Liver (tissue), 3 donors: ENCODE data around the gene AQP5.

ENCODE experiments used
- CTCF ChIP-seq: fragments of 150-350 bp; IDR thresholded peaks from 2 replicates; pipeline ENCODE4 v1.5.1; 2017; ENCODE audit warnings: improper control_type of control experiment, low read depth, low read length; ENCODE audit not compliant: missing input control
- EGR1 ChIP-seq, 2 donors: IDR thresholded peaks; 2 replicates each; pipeline ENCODE4 v1.6.1; 2016 to 2018; ENCODE audit warnings: antibody characterized with exemption in 2 of 2, low read depth in 2 of 2
- FOXA1 ChIP-seq: IDR thresholded peaks from 2 replicates; pipeline ENCODE4 v1.6.1; 2016; ENCODE audit warnings: antibody characterized with exemption
- MAX ChIP-seq: IDR thresholded peaks from 2 replicates; pipeline ENCODE4 v1.6.1; 2016; ENCODE audit warnings: antibody characterized with exemption
- REST ChIP-seq: IDR thresholded peaks from 2 replicates; pipeline ENCODE4 v1.6.1; 2016; ENCODE audit warnings: antibody characterized with exemption, mild to moderate bottlenecking
- TF ChIP-seq, protein P1 (sequence below): IDR thresholded peaks from 2 replicates; pipeline ENCODE4 v1.6.1; 2016; ENCODE audit warnings: antibody characterized with exemption
- TF ChIP-seq, protein P2 (sequence below): IDR thresholded peaks from 2 replicates; pipeline ENCODE4 v1.6.1; 2016; ENCODE audit warnings: antibody characterized with exemption
- donor health status: healthy.
- donor health status: healthy.

GRCh38 chr12:49950273-49951251 lies 11.1 kb upstream of the AQP5 start, which contains the start of gene AQP2:
- no peak for TF ChIP-seq MAX
- no peak for TF ChIP-seq CTCF
- TF ChIP-seq EGR1 (IDR thresholded peaks at IDR 0.05; ENCODE audit: low read depth in 2 of 2), result no peak
- TF ChIP-seq REST, result no peak
- TF ChIP-seq, protein P1, sequence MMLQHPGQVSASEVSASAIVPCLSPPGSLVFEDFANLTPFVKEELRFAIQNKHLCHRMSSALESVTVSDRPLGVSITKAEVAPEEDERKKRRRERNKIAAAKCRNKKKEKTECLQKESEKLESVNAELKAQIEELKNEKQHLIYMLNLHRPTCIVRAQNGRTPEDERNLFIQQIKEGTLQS, result no peak
- TF ChIP-seq, protein P2, sequence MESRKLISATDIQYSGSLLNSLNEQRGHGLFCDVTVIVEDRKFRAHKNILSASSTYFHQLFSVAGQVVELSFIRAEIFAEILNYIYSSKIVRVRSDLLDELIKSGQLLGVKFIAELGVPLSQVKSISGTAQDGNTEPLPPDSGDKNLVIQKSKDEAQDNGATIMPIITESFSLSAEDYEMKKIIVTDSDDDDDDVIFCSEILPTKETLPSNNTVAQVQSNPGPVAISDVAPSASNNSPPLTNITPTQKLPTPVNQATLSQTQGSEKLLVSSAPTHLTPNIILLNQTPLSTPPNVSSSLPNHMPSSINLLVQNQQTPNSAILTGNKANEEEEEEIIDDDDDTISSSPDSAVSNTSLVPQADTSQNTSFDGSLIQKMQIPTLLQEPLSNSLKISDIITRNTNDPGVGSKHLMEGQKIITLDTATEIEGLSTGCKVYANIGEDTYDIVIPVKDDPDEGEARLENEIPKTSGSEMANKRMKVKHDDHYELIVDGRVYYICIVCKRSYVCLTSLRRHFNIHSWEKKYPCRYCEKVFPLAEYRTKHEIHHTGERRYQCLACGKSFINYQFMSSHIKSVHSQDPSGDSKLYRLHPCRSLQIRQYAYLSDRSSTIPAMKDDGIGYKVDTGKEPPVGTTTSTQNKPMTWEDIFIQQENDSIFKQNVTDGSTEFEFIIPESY, result no peak
- no peak for TF ChIP-seq FOXA1
